ES-I3 (cell line): ENCODE data around the gene IPO4.

Experiments
- H3K36me3 ChIP-seq: 2 replicates; pipeline ENCODE4 v1.6.1; 2013; ENCODE audit warnings: mild to moderate bottlenecking, low read length, control low read depth, moderate library complexity; ENCODE audit not compliant: insufficient read depth
- H3K4me1 ChIP-seq: 2 replicates; pipeline ENCODE4 v1.6.1; 2013; ENCODE audit warnings: mild to moderate bottlenecking, control low read depth, low read length; ENCODE audit not compliant: insufficient read depth
- H3K9ac ChIP-seq: 2 replicates; pipeline ENCODE4 v1.6.1; 2013; ENCODE audit warnings: low read depth, mild to moderate bottlenecking, low read length, moderate library complexity
- H3K9me3 ChIP-seq: 2 replicates; pipeline ENCODE4 v1.6.1; 2013; ENCODE audit warnings: mild to moderate bottlenecking, low read length, moderate library complexity; ENCODE audit not compliant: control insufficient read depth, insufficient read depth

IPO4 gene

GRCh38 chr14:24192933-24193332 lies 4.3 kb upstream of the IPO4 start:
- Histone ChIP-seq H3K9me3 (no peaks in the 10 kb centered on the region), H3K4me1 (no peaks in the 10 kb centered on the region)

GRCh38 chr14:24190416-24190815 lies 1.8 kb upstream of the IPO4 start:
- Histone ChIP-seq H3K36me3 (peaks cover 6% of the 10 kb centered on the region), H3K4me1 (no peaks in the 10 kb centered on the region), H3K9ac (no peak overlapping the region), H3K9me3 (no peaks in the 10 kb centered on the region)

More at GRCh38 chr14:24192933-24193332, 4.3 kb upstream of the IPO4 start:
- Histone ChIP-seq H3K9ac (no peak overlapping the region), H3K36me3 (peaks cover 4% of the 10 kb centered on the region; the same call in 1 of the 2 replicates)

GRCh38 chr14:24189460-24189859 lies 844 bp upstream of the IPO4 start:
- Histone ChIP-seq H3K9ac (no peak overlapping the region), H3K9me3 (no peaks in the 10 kb centered on the region), H3K4me1 (no peaks in the 10 kb centered on the region), H3K36me3 (peaks cover 9% of the 10 kb centered on the region)

- Histone ChIP-seq H3K4me1 (no peaks in the 10 kb centered on the region), H3K9me3 (no peaks in the 10 kb centered on the region), H3K36me3 (peaks cover 11% of the 10 kb centered on the region), H3K9ac (no peak overlapping the region)
Measured at GRCh38 chr14:24189059-24189375, 401 bp upstream of the IPO4 start.

GRCh38 chr14:24187539-24187915 lies 1.1 kb downstream of the IPO4 start:
- no peaks in the 10 kb centered on the region for H3K9me3 ChIP-seq
- no peaks in the 10 kb centered on the region for H3K4me1 ChIP-seq
- peaks cover 11% of the 10 kb centered on the region for H3K36me3 ChIP-seq
- no peak overlapping the region for H3K9ac ChIP-seq

GRCh38 chr14:24186831-24187538 lies 1.6 kb downstream of the IPO4 start:
- H3K9ac ChIP-seq = no peak overlapping the region
- peaks cover 9% of the 10 kb centered on the region for H3K36me3 ChIP-seq

GRCh38 chr14:24185741-24186140 lies 2.9 kb downstream of the IPO4 start:
- no peaks in the 10 kb centered on the region for H3K9me3 ChIP-seq
- peaks cover 8% of the 10 kb centered on the region for H3K36me3 ChIP-seq
- H3K9ac ChIP-seq = no peak overlapping the region
- H3K4me1 ChIP-seq = no peaks in the 10 kb centered on the region

More at GRCh38 chr14:24186831-24187538, 1.6 kb downstream of the IPO4 start:
- Histone ChIP-seq H3K4me1 (no peaks in the 10 kb centered on the region), H3K9me3 (no peaks in the 10 kb centered on the region)

- Histone ChIP-seq H3K9ac (no peak overlapping the region), H3K36me3 (peaks cover 14% of the 10 kb centered on the region), H3K9me3 (no peaks in the 10 kb centered on the region), H3K4me1 (no peaks in the 10 kb centered on the region)
Measured at GRCh38 chr14:24185026-24185425, 3.6 kb downstream of the IPO4 start.

- H3K4me1 ChIP-seq = no peaks in the 10 kb centered on the region
- H3K36me3 ChIP-seq = peaks cover 14% of the 10 kb centered on the region
- H3K9ac ChIP-seq = no peak overlapping the region
- H3K9me3 ChIP-seq = no peaks in the 10 kb centered on the region
Measured at GRCh38 chr14:24184104-24184970, 4.3 kb downstream of the IPO4 start.

GRCh38 chr14:24183014-24183481 lies 5.6 kb downstream of the IPO4 start:
- Histone ChIP-seq H3K36me3 (peaks cover 16% of the 10 kb centered on the region), H3K9me3 (no peaks in the 10 kb centered on the region), H3K9ac (no peak overlapping the region), H3K4me1 (no peaks in the 10 kb centered on the region)

- peaks cover 16% of the 10 kb centered on the region for H3K36me3 ChIP-seq
Measured at GRCh38 chr14:24182110-24182882, 6.3 kb downstream of the IPO4 start.

GRCh38 chr14:24181371-24182077 lies 7.1 kb downstream of the IPO4 start:
- Histone ChIP-seq H3K36me3 (peaks cover 16% of the 10 kb centered on the region), H3K4me1 (no peaks in the 10 kb centered on the region), H3K9ac (no peak overlapping the region), H3K9me3 (no peaks in the 10 kb centered on the region)

More at GRCh38 chr14:24182110-24182882, 6.3 kb downstream of the IPO4 start:
- Histone ChIP-seq H3K9me3 (no peaks in the 10 kb centered on the region), H3K4me1 (no peaks in the 10 kb centered on the region), H3K9ac (no peak overlapping the region)

- Histone ChIP-seq H3K4me1 (no peaks in the 10 kb centered on the region), H3K36me3 (peaks cover 12% of the 10 kb centered on the region), H3K9me3 (no peaks in the 10 kb centered on the region), H3K9ac (no peak overlapping the region)
Measured at GRCh38 chr14:24179961-24180796, 8.4 kb downstream of the IPO4 start.
